Liver (tissue), 3 donors: ENCODE results near the gene RPUSD2.

Experiments used
- ATF3 ChIP-seq: IDR thresholded peaks from 2 replicates; pipeline ENCODE4 v1.6.1; 2016; ENCODE audit warnings: antibody characterized with exemption
- CTCF ChIP-seq: fragments of 150-350 bp; IDR thresholded peaks from 2 replicates; pipeline ENCODE4 v1.5.1; 2017; ENCODE audit warnings: improper control_type of control experiment, low read depth, low read length; ENCODE audit not compliant: missing input control
- FOXA1 ChIP-seq: IDR thresholded peaks from 2 replicates; pipeline ENCODE4 v1.6.1; 2016; ENCODE audit warnings: antibody characterized with exemption
- GABPA ChIP-seq, 2 donors: IDR thresholded peaks in 1 of 2; conservative IDR thresholded peaks in 1 of 2; 2 replicates each; pipeline ENCODE4 v1.6.1; 2016; ENCODE audit warnings: antibody characterized with exemption in 2 of 2, mild to moderate bottlenecking in 1 of 2, moderate library complexity in 1 of 2
- HNF4G ChIP-seq: IDR thresholded peaks from 2 replicates; pipeline ENCODE4 v1.6.1; 2016; ENCODE audit warnings: antibody characterized with exemption
- MAX ChIP-seq: IDR thresholded peaks from 2 replicates; pipeline ENCODE4 v1.6.1; 2016; ENCODE audit warnings: antibody characterized with exemption
- REST ChIP-seq: IDR thresholded peaks from 2 replicates; pipeline ENCODE4 v1.6.1; 2016; ENCODE audit warnings: antibody characterized with exemption, mild to moderate bottlenecking
- RXRA ChIP-seq, 2 donors: IDR thresholded peaks; 2 replicates each; pipeline ENCODE4 v1.6.1; 2017 to 2018; ENCODE audit warnings: antibody characterized with exemption in 2 of 2, mild to moderate bottlenecking in 1 of 2
- TAF1 ChIP-seq: conservative IDR thresholded peaks from 2 replicates; pipeline ENCODE4 v1.6.1; 2016; ENCODE audit warnings: antibody characterized with exemption, mild to moderate bottlenecking
- YY1 ChIP-seq: IDR thresholded peaks from 2 replicates; pipeline ENCODE4 v1.6.1; 2016; ENCODE audit warnings: antibody characterized with exemption, mild to moderate bottlenecking
- ZBTB33 ChIP-seq: IDR thresholded peaks from 2 replicates; pipeline ENCODE4 v1.6.1; 2016; ENCODE audit warnings: antibody characterized with exemption
- donor health status: healthy.
- donor health status: healthy.

GRCh38 chr15:40584191-40584590, 15.1 kb downstream of the RPUSD2 start:
- TF ChIP-seq CTCF (no peak), REST (no peak), HNF4G (no peak), FOXA1 (no peak), ATF3 (no peak), YY1 (no peak), RXRA (IDR thresholded peaks at IDR 0.05) (no peak), TAF1 (no peak), GABPA (IDR thresholded peaks at IDR 0.05 in 1 of 2, conservative IDR thresholded peaks at IDR 0.05 in 1 of 2) (no peak), MAX (no peak), ZBTB33 (no peak)
